Stimulated activated CD4-positive, alpha-beta T cell treated with anti-CD3 and anti-CD28 coated beads, Interleukin-12 subunit alpha, Interleukin-12 subunit beta, amount 100 ng/mL, for 4 hours (primary cell): ENCODE measurements around the gene SLC10A6.

Source experiments
- DNase-seq: peaks from one replicate; pipeline ENCODE4 v3.0.0-alpha.2; 2020

SLC10A6 gene

DNA sequence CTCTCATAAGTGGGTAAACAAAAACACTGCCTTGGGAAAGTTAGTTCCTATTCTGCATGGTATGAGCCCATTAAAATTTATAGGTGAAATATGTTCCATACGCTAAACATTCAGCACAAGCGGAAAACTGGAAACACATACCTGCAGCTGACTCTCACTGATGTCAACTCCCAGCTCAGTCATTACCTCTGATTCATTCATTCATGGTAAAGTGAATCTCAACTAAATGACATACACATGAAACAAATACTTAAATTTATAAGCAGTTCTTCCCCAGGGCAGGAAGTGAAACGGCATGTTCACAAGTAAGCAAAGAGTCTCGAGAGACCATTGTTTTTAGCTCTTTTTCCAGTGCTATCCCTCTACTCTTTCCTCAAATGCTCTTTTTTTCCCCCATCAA, 1.6 kb downstream of the SLC10A6 start:
- DNase-seq = no peak

DNA sequence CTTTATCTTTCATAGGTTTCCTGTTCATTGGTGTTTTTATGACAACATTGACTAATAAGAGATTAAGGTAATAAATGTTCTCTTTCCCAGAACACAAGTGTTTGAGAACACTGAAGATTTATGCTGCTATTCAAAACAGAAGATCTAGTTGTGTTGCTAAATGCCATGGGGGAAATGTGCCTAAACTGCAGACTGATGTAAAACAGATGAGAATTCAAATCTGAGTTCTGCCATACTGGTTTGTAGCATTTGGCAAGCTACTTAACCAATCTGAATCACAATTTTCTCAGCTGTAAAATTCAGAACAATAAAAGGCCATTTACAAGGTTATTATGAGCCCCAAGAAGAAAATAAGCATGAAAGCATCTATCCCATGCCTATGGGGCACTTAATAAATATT, 2.3 kb downstream of the SLC10A6 start:
- DNase-seq = no peak

DNA sequence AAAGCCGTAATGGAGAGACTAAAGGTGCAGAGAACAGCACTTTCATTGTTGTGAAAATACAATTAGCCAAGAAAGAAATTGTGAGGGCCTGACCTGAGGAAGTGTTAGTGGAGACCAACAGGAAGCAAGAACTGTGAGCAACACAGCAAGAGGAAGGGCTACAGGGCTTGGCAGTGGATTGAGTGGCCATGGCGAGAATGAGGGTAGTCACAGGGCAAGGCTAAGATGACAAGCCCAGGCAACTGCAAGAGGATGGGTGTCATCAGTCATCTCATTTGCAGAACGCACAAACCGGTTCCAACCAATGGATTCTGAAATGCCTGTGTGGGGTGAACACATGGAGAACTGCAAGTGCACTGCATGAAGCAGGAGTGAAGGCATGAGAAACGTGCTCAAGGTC, 3.6 kb downstream of the SLC10A6 start:
- DNase-seq = no peak

DNA sequence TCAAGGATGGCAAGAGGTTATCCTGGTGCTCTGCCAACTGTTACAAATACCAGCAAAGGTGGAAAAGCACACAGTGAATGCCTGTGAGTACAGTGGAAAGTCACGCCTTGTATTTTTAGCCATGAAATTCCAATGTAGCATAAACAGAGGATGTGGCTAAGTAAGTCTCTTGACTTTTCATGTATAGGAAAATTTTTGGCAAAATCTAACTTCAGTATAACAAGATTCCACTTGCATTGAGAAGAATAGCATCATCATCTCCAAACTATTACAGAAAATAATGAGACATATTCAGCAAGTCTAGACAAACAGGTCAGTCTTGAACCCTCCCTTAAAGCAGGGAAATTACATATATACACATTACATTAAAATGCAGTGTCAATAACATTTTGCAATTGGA, 7.9 kb downstream of the SLC10A6 start:
- no peak for DNase-seq

DNA sequence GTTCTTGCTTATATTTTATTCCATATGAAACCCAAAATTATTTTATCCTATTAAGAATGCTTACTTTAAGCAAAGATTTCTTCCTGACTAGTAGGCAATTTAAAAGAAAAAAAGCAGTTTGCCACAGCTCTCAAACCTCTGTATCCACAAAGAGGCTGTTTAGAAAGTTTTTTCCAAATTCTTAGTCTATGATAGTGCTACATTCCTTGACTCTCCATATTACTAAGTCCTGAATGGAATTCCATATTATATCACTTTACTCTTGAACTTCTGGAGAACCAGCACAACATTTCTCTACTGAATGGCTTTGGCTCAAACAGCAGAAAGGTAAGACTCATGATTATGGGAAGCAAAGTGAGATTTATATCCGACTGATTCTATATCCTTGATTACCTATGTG, 8.3 kb downstream of the SLC10A6 start:
- DNase-seq = no peak

DNA sequence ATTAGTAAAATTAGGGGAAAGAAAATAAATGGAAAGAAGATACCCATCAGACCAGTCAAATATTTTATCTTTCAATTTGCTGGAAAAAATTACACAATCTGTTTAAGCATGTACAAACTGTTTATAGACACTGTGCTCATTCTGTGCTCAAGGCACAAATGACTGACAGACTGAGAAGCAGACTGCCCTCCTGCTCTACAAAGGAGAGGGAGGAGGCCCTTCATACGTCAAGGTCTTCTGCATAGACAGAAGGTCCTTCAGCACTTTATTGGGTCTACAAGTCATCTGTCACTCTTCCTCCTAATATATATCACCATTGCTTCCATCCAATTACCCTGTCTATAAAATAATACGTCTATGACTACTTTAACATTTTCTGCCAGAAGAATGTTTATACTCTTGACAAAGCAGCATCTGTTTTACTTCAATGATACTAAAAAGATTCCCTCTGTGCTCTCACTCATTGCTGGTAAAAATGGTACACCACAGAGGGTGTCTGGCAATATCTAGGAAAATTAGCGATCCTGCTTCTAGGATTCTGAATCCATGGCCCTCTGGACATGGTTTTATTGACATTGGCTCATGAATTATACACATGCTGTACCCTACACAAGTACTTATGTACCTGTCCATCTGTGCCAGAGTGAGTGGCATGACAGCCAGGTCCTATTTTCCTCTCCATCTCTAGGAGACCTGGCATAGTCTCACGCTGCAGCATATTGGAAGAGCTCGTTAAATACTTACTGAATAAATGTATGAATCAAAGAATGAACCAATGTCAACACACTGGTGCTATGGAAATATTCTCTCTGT, 11.3 kb downstream of the SLC10A6 start:
- DNase-seq = no peak

DNA sequence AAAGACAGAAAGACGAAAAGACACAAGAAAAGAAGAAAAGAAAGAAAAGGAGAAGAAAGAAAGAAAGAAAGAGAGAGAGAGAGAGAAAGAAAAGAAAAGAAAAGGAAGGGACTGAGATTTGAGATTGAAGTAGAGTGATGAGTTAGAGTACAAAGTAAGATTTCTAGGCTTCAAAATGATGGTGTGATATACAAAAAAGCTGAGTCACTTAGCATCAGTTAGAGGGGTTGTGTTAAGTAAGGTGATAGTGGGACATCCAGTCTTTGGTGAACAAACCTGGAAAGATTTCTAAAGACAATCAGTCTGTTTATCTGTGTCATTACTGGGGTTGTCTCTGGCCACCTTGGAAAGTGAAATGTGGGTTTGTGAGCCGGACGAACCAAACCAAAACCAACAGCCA, 13.5 kb downstream of the SLC10A6 start:
- no peak for DNase-seq

DNA sequence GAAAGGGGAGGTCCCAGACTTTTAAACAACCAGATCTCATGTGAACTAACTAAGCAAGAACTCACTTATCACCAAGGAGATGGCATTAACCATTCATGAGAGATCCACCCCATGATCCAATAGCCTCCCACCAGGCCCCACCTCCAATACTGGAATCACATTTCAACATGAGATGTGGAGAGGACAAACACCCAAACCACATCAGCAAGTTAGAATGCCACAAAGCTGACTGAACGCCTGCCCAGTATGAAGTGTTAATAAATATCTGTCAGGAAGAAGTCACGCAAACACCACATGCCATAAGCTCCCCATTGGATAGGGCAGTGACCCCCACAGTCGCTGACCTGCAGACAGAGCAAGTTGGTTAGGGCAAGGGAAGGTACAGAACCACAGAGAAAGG, 14.3 kb downstream of the SLC10A6 start:
- no peak for DNase-seq

DNA sequence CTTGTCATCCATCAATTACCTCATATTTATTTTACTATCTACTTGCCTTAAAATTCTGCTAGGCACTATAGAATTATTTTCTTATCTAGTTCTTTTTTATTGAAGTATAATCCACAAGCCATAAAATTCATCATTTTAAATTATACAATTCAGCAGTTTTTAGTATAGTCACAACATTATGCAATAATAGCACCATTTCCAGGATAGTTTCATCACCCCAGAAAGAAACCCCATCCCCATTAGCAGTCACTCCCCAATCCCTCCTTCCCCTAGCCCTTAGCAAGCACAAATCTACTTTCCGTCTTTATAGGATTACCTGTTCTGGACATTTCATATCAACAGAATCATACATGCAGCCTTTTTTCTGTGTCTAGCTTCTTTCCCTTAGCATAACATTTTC, 15.6 kb downstream of the SLC10A6 start:
- no peak for DNase-seq

DNA sequence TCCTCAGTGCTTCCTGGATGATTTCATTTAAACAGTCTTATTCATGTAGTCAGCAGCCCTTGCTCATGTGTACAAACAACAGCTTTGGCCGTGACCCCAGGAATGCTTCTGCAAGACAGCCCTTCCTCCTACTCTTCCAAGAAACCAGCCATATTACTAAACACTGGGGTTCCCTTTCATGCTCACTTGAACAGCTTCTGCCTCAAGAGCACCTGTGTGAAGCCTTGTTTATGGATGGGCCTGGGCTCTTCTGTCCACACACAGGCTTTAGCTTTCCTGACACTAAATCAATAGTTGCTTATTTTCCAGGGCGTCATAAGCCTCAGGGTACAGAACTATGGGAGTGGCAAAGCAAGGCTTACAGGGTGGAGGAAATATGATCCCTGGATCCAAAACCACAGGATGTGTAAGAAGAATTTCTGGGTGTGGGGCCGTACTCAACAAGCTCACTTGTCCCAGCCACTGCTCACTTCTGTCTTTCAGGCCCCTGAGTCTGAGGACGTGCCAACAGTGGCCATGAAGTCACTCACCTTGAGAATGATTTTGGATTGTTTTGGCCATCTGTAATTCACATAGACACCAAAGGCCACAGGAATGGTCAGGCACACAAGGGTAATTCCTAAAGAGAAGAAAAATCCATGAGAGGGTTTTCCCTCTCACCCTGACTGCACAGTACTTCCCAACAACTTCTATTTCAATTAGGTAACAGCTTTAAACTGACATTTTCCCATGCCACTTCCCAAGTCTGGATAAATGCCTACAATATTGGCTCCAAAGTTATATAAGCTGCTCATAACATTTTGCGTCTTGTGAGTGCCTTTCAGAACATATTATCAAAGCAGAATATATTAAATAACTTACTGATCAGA, 17.7 kb downstream of the SLC10A6 start:
- no peak for DNase-seq

DNA sequence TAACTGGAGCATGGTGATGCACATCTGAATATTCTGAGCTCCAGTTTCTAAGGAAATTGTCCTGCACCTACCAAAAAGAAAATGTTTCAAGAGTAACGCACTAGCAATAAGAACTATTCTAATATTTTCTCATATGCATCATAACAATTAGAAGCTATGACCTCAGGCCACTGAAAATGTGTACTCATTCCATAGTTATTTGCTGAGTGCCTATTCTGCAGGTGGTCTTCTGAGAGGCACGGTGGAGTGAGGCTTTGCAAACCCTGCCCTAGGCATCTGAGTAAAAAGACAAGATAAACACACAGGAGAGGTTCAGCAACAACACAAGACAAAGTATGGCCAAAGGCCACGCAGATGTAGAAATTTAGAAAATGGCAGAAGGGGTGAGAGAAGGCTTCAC, 23.7 kb downstream of the SLC10A6 start:
- no peak for DNase-seq

DNA sequence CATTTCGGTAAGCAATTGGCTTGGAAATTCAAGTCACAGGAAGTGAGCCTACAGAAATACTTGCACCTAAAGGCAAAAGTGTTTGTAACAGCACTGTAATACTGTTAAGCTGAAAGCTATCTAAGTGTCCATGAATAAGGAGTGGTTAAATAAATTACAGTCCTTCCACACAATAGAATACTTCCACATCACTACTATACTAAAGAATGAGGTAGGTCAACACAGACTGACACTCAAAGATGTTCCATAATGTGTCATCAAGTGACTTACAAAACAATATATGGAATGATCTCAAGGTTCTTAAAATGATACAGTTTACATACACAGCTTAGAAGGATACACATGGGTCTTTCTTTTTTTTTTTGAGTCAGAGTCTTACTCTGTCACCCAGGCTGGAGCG, 27.0 kb downstream of the SLC10A6 start:
- DNase-seq = no peak

DNA sequence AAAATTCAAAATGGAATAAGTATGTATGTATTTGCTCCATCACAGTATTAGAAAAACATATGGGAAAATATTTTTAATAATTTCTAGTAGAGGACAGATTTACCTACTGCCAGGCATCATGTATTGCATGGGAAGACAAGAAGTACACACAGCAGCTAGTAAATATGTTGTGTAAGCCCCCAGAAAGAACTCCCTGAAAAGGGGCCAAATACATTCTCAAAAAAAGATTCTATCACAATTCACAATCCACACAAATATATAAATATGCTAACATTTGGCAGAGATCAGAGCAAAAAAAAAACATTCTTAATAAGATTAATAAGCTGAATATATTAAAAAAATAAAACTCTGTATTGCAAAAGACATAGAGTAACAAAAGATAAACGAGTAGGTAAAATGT, 28.0 kb downstream of the SLC10A6 start:
- no peak for DNase-seq

DNA sequence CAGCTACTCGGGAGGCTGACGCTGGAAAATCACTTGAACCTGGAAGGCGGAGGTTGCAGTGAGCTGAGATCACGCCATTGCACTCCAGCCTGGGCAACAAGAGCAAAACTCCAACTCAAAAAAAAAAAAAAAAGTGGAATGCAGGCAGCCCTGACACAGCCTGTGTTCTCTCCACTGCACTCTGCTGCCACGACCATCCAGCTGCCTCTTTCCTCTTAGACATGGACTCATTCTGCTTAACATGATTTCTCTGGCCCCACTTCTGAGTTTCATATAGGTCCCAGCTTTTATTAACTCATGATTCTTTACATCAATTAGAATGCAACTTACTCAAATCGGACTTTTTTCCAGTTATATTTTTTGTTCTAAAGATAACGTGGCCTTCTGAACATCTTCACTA, 29.6 kb downstream of the SLC10A6 start:
- no peak for DNase-seq

DNA sequence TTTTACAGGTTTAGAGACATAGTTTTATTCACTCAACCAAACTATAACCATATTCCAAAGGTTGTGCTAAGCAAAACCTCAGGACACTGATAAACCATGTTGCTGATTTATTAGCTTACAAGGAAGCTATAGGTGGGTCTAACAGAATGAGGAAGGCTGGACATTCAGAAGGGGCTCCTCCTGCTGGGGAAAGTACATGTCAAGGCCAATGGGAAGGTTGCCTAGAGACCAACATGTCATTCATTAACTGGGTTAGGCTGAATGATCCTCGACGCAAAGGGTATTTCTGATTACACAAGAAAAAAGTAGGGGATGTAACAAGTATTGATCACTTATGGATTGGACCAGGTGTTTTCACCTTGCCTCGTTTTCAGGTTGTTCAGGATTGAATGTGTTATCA, 30.3 kb downstream of the SLC10A6 start:
- DNase-seq = no peak

DNA sequence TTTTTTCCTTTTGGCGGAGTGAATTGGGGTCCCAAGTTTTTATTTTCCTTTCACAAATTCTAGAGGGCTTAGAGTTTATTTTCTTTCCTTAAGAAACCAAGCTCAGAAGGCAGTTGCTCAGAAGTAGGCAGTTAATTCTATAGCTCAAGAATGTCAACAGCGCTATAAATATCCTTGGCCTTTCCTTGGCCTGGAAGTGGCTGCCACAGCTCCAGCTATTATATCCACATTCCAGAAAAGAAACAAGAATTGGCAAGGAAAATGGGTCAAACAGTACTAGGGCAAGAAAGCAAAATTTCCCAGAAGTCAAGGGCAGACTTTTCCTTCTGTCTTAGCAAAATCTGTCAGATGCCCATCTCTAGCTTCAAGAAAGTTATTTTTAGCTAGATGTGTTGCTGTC, 31.0 kb downstream of the SLC10A6 start:
- no peak for DNase-seq

DNA sequence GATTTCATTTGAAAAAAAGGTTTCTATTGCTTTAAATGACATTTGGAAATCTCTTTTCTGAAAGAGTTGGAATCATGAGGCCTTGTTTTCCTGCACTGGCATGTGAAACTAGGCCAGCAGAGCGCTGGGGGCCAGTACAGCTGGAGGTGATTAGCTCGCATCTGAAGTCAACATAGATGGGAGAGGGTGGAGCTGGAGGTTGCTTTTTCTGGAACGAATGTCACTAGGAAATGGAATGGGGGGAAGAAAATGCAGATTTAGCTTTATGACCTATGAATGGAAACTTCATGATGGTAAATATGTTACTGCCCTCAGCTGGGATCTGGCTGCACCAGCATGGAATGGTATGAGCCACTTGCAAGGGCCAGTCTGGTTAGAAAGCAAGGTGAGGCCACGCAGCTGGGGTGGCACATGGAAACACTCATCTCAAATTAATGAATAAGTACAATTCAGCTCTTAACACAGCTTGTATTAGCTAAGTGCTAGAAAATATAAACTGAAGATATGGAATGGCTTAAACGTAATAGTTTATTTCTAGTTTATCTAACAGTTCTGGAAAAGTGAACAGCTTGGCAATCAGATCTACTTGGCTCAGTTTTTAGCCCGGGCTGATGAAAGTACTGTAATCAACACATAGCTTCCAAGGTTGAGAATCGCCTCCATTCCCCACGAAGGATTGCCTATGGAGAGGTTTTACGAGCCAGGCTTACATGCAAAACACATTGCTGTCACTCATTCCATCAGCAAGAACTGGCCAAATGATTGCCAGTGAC, 32.5 kb downstream of the SLC10A6 start:
- no peak for DNase-seq

DNA sequence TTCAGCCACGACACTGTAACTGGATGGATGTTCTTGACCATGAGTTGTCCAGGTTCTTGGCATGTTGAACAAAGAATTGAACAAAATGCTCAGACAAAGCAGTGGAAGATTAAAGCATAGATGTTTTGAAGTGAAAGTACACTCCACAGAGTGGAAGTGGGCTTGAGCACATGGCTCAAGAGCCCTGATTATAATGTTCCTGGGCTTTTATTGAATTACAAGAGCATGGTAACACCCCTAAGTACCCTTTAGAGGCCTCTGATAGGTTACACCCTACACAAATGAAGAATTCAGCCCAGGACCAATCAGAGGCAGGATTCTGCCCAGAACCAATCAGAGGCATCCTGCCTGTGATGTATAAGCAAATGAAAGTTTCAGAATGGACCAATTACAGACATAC, 33.5 kb downstream of the SLC10A6 start:
- DNase-seq = no peak

DNA sequence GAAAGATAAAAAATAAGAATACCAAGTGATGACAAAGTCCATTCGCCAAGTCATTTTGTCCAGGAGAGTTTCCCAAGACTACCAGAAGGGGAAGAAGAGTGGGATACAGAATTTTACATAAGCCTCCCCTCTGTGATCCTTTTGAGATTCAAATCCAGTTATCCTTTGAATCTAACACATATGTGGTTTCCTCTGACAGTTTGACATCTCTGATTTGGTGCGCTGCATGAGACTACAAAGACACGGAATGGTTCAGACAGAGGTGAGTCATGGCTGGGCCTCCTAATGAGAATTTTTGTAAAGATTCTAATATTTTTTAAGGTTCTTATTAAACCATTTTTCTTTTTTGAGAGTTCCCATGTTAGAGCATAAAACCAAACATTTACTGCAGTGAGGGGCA, 38.3 kb downstream of the SLC10A6 start:
- no peak for DNase-seq

DNA sequence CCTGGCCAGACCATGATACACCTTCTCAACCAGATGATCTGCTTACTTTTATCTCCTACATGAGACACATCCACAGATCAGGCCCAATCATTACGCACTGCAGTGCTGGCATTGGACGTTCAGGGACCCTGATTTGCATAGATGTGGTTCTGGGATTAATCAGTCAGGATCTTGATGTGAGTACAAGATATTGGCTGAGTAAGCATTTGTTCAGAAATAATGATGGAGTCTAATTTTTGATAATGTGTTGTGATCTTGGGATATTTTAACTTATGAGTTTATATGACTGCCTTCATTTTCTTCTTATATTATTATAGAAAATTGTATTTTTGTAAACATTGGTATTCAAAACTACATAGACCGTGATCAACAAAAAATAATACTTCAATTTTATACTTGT, 39.4 kb downstream of the SLC10A6 start:
- DNase-seq = no peak

DNA sequence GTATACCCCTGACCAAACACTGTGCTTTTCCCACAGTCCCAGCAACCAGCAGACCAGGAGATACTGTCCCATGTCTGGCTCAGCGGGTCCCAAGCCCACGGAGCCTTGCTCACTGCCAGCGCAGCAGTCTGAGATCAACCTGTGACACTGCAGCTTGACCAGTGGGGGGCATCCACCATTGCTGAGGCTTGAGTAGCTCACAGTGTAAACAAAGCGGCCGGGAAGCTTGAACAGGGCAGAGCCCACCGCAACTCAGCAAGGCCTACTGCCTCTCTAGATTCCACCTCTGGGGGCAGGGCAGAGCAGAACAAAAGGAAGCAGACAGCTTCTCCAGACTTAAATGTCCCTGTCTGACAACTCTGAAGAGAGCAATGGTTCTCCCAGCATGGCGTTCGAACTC, 58.1 kb downstream of the SLC10A6 start:
- no peak for DNase-seq

DNA sequence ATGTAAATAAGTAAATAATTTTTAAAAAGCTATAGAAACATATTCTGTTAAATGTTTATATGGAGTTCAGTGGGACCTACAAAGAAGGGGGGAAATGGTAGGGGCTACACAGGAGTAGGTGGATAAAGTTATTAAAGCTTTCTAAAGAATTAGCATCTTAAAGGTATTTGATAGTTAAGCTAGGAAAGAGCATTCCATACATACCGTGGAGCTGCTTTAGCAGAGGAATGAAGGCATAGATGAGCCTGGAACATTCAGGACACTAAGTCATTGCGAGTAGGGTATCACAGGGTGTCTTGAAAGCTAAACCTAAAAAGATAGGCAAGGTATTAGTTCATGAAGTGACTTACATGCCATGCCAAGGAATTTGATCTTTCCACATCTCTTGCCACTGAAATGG, 60.4 kb downstream of the SLC10A6 start:
- DNase-seq = no peak

DNA sequence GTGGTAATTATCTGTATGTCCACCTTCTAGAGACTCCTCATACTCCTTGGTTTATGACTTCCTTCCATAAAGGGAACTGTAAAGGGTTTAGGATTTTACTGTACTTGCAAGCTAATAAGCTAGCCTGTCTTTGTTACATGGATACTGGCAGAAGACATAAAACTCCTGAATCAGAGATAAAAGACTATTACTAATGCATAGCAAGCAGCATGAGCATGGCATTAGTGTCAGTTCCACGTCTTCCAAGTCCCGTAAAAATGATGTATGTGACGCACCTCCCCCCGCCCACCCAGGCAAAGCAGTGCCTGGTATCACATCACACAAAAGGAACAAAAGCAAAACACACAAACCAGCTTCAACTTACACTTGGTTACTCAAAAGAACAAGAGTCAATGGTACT, 71.0 kb downstream of the SLC10A6 start:
- DNase-seq = no peak

DNA sequence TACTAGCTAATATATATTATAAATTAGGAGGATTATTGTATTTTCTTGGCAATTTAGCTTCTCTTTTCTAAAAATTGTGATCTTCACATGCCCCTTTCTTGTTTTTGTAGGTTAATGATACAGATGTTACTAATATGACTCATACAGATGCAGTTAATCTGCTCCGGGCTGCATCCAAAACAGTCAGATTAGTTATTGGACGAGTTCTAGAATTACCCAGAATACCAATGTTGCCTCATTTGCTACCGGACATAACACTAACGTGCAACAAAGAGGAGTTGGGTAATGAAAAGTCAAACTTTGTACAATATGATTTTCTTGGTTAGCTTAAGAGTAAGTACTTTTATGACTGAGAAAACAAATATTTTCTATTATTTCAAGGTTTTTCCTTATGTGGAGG, 74.1 kb downstream of the SLC10A6 start:
- DNase-seq = no peak
